Measurements from ENCODE around the gene TMC1. TPM values are rescaled to one million over a fixed set of nuclear protein-coding genes. Genes with fewer than 3 reads are reported as not detected.

The TMC1 gene
- total RNA-seq, 3 donors from 2014 or later: under 0.01 to 0.16 TPM; not detected in 1

GRCh38 chr9:72758944-72759343 is 237.5 kb downstream of the TMC1 start:
- H3K36me3 ChIP-seq: no peaks in the 10 kb centered on the region
- H3K27me3 ChIP-seq: no peaks in the 10 kb centered on the region
- no peaks in the 10 kb centered on the region for H3K9me3 ChIP-seq
- no peaks in the 10 kb centered on the region for H3K4me1 ChIP-seq
- H3K4me3 ChIP-seq: no peak overlapping the region
- DNase-seq (ENCODE audit: low spot score in 2 of 2): no peak
- intact Hi-C loops (cut with DNase I; ENCODE audit: low total_unique reads): no loop called here
- no peak for TF ChIP-seq POLR2AphosphoS5 (IDR thresholded peaks at IDR 0.05)
- no peak for TF ChIP-seq CTCF (IDR thresholded peaks at IDR 0.05)
- no peak for TF ChIP-seq POLR2A (IDR thresholded peaks at IDR 0.05)
- no peak overlapping the region for H3K27ac ChIP-seq

- intact Hi-C loops (cut with DNase I; ENCODE audit: low total_unique reads): no loop called here
- Histone ChIP-seq H3K4me1 (no peaks in the 10 kb centered on the region), H3K27ac (no peak overlapping the region), H3K4me3 (no peak overlapping the region), H3K27me3 (no peaks in the 10 kb centered on the region), H3K9me3 (no peaks in the 10 kb centered on the region), H3K36me3 (no peaks in the 10 kb centered on the region)
- TF ChIP-seq POLR2A (IDR thresholded peaks at IDR 0.05): no peak
- no peak for TF ChIP-seq POLR2AphosphoS5 (IDR thresholded peaks at IDR 0.05)
- no peak for TF ChIP-seq CTCF (IDR thresholded peaks at IDR 0.05)
- DNase-seq (ENCODE audit: low spot score in 2 of 2): no peak
Observed at GRCh38 chr9:72763022-72763421, 241.6 kb downstream of the TMC1 start.

GRCh38 chr9:72769546-72769945 is 248.1 kb downstream of the TMC1 start:
- TF ChIP-seq POLR2A (IDR thresholded peaks at IDR 0.05): no peak
- TF ChIP-seq POLR2AphosphoS5 (IDR thresholded peaks at IDR 0.05): no peak
- TF ChIP-seq CTCF (IDR thresholded peaks at IDR 0.05): no peak
- H3K4me1 ChIP-seq: no peaks in the 10 kb centered on the region
- intact Hi-C loops (cut with DNase I; ENCODE audit: low total_unique reads): no loop called here
- no peak for DNase-seq (ENCODE audit: low spot score in 2 of 2)
- no peak overlapping the region for H3K27ac ChIP-seq
- H3K9me3 ChIP-seq: no peaks in the 10 kb centered on the region
- no peak overlapping the region for H3K4me3 ChIP-seq
- no peaks in the 10 kb centered on the region for H3K27me3 ChIP-seq
- no peaks in the 10 kb centered on the region for H3K36me3 ChIP-seq

GRCh38 chr9:72772661-72773060 is 251.3 kb downstream of the TMC1 start:
- DNase-seq (ENCODE audit: low spot score in 2 of 2): no peak
- intact Hi-C loops (cut with DNase I; ENCODE audit: low total_unique reads): no loop called here
- Histone ChIP-seq H3K36me3 (no peaks in the 10 kb centered on the region), H3K4me3 (no peak overlapping the region), H3K27ac (no peak overlapping the region), H3K4me1 (no peaks in the 10 kb centered on the region), H3K27me3 (no peaks in the 10 kb centered on the region), H3K9me3 (no peaks in the 10 kb centered on the region)
- TF ChIP-seq POLR2A (IDR thresholded peaks at IDR 0.05) (no peak), POLR2AphosphoS5 (IDR thresholded peaks at IDR 0.05) (no peak), CTCF (IDR thresholded peaks at IDR 0.05) (no peak)

- H3K4me1 ChIP-seq: no peaks in the 10 kb centered on the region
- no peaks in the 10 kb centered on the region for H3K9me3 ChIP-seq
- DNase-seq (ENCODE audit: low spot score in 2 of 2): no peak
- TF ChIP-seq CTCF (IDR thresholded peaks at IDR 0.05) (no peak), POLR2AphosphoS5 (IDR thresholded peaks at IDR 0.05) (no peak), POLR2A (IDR thresholded peaks at IDR 0.05) (no peak)
- no peaks in the 10 kb centered on the region for H3K36me3 ChIP-seq
- no peak overlapping the region for H3K4me3 ChIP-seq
- H3K27ac ChIP-seq: no peak overlapping the region
- H3K27me3 ChIP-seq: no peaks in the 10 kb centered on the region
- intact Hi-C loops (cut with DNase I; ENCODE audit: low total_unique reads): no loop called here
Observed at GRCh38 chr9:72773570-72773969, 252.2 kb downstream of the TMC1 start.

All from breast epithelium (tissue), 4 donors.